Lower leg skin (tissue), 3 donors: ENCODE results near the gene MANEA.

Experiments used
- POLR2A ChIP-seq, 2 donors: fragments of 450-650 bp; IDR thresholded peaks; one replicate each; pipeline ENCODE4 v1.6.1; 2016 to 2017; ENCODE audit warnings: antibody characterized with exemption in 2 of 2, mild to moderate bottlenecking in 1 of 2, moderate library complexity in 1 of 2
- TF ChIP-seq, protein P1 (sequence below), 3 donors: fragments of 450-650 bp; IDR thresholded peaks; one replicate each; pipeline ENCODE4 v1.5.1; 2016; ENCODE audit warnings: antibody characterized with exemption in 3 of 3, mild to moderate bottlenecking in 3 of 3, moderate library complexity in 2 of 3

- TF ChIP-seq, protein P1, sequence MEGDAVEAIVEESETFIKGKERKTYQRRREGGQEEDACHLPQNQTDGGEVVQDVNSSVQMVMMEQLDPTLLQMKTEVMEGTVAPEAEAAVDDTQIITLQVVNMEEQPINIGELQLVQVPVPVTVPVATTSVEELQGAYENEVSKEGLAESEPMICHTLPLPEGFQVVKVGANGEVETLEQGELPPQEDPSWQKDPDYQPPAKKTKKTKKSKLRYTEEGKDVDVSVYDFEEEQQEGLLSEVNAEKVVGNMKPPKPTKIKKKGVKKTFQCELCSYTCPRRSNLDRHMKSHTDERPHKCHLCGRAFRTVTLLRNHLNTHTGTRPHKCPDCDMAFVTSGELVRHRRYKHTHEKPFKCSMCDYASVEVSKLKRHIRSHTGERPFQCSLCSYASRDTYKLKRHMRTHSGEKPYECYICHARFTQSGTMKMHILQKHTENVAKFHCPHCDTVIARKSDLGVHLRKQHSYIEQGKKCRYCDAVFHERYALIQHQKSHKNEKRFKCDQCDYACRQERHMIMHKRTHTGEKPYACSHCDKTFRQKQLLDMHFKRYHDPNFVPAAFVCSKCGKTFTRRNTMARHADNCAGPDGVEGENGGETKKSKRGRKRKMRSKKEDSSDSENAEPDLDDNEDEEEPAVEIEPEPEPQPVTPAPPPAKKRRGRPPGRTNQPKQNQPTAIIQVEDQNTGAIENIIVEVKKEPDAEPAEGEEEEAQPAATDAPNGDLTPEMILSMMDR (IDR thresholded peaks at IDR 0.05), result no peak
- TF ChIP-seq POLR2A (IDR thresholded peaks at IDR 0.05), result no peak
Measured at GRCh38 chr6:95577304-95578105, at the start of gene MANEA.
